K562 (cell line): ENCODE measurements around the gene PDE5A. TPM values are rescaled to one million over a fixed set of nuclear protein-coding genes. Genes with fewer than 3 reads are reported as not detected.

Experiments used
- ATAC-seq: fragments of 200-7000 bp; cut with Tn5 transposase; 3 replicates; pipeline ENCODE4 v1.9.1; 2020; ENCODE audit warnings: moderate library complexity
- BruUV-seq: library from RNA; stranded (reverse); fragments of 400-500 nt; replicated peaks from 2 replicates; lab custom pipeline; 2021; lab: Mats Ljungman, UMichigan
- CTCF ChIA-PET: fragments of 300-600 bp; formaldehyde crosslinking; extraction: SDS; loops from one replicate; lab custom pipeline; 2021; ENCODE audit warnings: low intra/inter-chr PET ratio; lab: Yijun Ruan, JAX
- POLR2A ChIA-PET: fragments of 300-600, 350-650 bp; sonication (Branson Sonifier 250); formaldehyde crosslinking; extraction: SDS; loops from one replicate; lab custom pipeline; 2021; ENCODE audit warnings: antibody characterized with exemption, inconsistent platforms; lab: Yijun Ruan, JAX
- DNase-seq, 4 experiments: peaks; one replicate each; pipeline versions ENCODE4 v3.0.0 to v3.0.0-alpha.2; 2011 to 2018; ENCODE audit warnings: low spot score in 3 of 4, mixed read lengths in 3 of 4; ENCODE audit errors: extremely low read depth in 1 of 4
- FAIRE-seq: peaks from 2 replicates; lab custom pipeline; 2011; peaks lifted over from hg19 to GRCh38; lab: Jason Lieb, UNC
- H2AFZ ChIP-seq: 2 replicates; pipeline ENCODE4 v1.6.0; 2011; ENCODE audit warnings: low read depth, low read length, control low read depth, inconsistent platforms
- H3K27ac ChIP-seq: fragments of 200-600 bp; 3 replicates; pipeline ENCODE4 v1.8.0; 2011; ENCODE audit warnings: low read depth, mild to moderate bottlenecking, control low read depth, inconsistent platforms, low read length, moderate library complexity, mixed read lengths; ENCODE audit errors: extremely low read depth
- H3K27me3 ChIP-seq, 2 experiments: fragments of 300-600 bp in 1 of 2; 2 replicates in 1 of 2; 3 replicates in 1 of 2; pipeline versions ENCODE4 v1.6.0 to v1.8.0; 2011; ENCODE audit warnings: inconsistent platforms in 2 of 2, low read length in 2 of 2, mild to moderate bottlenecking in 1 of 2, mixed read lengths in 1 of 2, moderate library complexity in 1 of 2; ENCODE audit not compliant: control insufficient read depth in 2 of 2, insufficient read depth in 2 of 2
- H3K36me3 ChIP-seq: fragments of 300-600 bp; 3 replicates; pipeline ENCODE4 v1.8.0; 2011; ENCODE audit warnings: mild to moderate bottlenecking, low read length, inconsistent platforms; ENCODE audit not compliant: control insufficient read depth, insufficient read depth
- H3K4me1 ChIP-seq, 2 experiments: fragments of 200-600 bp in 1 of 2; replicated peaks in 1 of 2; 2 replicates in 1 of 2; 3 replicates in 1 of 2; pipeline versions ENCODE4 v1.5.1 to v1.8.0; 2011; ENCODE audit warnings: inconsistent platforms in 2 of 2, low read length in 2 of 2, mild to moderate bottlenecking in 1 of 2, mixed read lengths in 1 of 2, moderate library complexity in 1 of 2; ENCODE audit not compliant: control insufficient read depth in 2 of 2, insufficient read depth in 2 of 2
- H3K4me2 ChIP-seq: 2 replicates; pipeline ENCODE4 v1.6.1; 2011; ENCODE audit warnings: low read length, control low read depth, inconsistent platforms, mixed read lengths; ENCODE audit not compliant: insufficient read depth
- H3K4me3 ChIP-seq: fragments of 200-600 bp; sonication (generic), shearing (Covaris generic); 2 replicates; pipeline ENCODE4 v1.5.1; 2016; ENCODE audit warnings: control low read depth, inconsistent platforms
- H3K79me2 ChIP-seq: fragments of 200-600 bp; 3 replicates; pipeline ENCODE4 v1.8.0; 2011; ENCODE audit warnings: low read length, inconsistent platforms; ENCODE audit not compliant: control insufficient read depth, insufficient read depth
- H3K9ac ChIP-seq, 2 experiments: 2 replicates each; pipeline versions ENCODE4 v1.6.0 to v1.6.1; 2011; ENCODE audit warnings: low read depth in 2 of 2, low read length in 2 of 2, control low read depth in 1 of 2, inconsistent platforms in 1 of 2, mild to moderate bottlenecking in 1 of 2, mixed read lengths in 1 of 2; ENCODE audit not compliant: insufficient read depth in 1 of 2
- H3K9me1 ChIP-seq: one replicate; pipeline ENCODE4 v1.6.0; 2011; ENCODE audit warnings: inconsistent platforms, mild to moderate bottlenecking, low read length, moderate library complexity; ENCODE audit not compliant: control insufficient read depth, insufficient read depth
- H3K9me3 ChIP-seq: replicated peaks from 2 replicates; pipeline ENCODE4 v1.5.1; 2011; ENCODE audit warnings: low read depth, low read length, inconsistent platforms; ENCODE audit not compliant: control insufficient read depth, insufficient read depth
- H4K20me1 ChIP-seq: replicated peaks from 2 replicates; pipeline ENCODE4 v1.6.1; 2011; ENCODE audit warnings: low read length, inconsistent platforms, mixed read lengths; ENCODE audit not compliant: control insufficient read depth, insufficient read depth
- ESRRB ChIP-seq: fragments of 250-450 bp; sonication (Bioruptor Pico); IDR thresholded peaks from 2 replicates; pipeline ENCODE4 v1.5.0; 2020; ENCODE audit warnings: mild to moderate bottlenecking, moderate library complexity, borderline replicate concordance
- FUS ChIP-seq: fragments of 200-400 bp; formaldehyde crosslinking; optimal IDR thresholded peaks from 2 replicates; pipeline ENCODE3; 2017; ENCODE audit warnings: low read depth, low read length
- GATAD2A ChIP-seq: fragments of 450-650 bp; IDR thresholded peaks from 2 replicates; pipeline ENCODE4 v1.6.1; 2017
- KLF1 ChIP-seq: fragments of 450-650 bp; IDR thresholded peaks from 2 replicates; pipeline ENCODE4 v1.6.1; 2016; ENCODE audit warnings: missing genetic modification characterization, missing compliant biosample characterization
- KLF10 ChIP-seq: fragments of 250-450 bp; sonication (Bioruptor Pico); IDR thresholded peaks from 2 replicates; pipeline ENCODE4 v1.6.1; 2021; ENCODE audit warnings: matching md5 sums
- MXD1 ChIP-seq: fragments of 250-450 bp; sonication (Bioruptor Pico); IDR thresholded peaks from 2 replicates; pipeline ENCODE4 v1.8.0; 2021; ENCODE audit warnings: borderline replicate concordance, mild to moderate bottlenecking, moderate library complexity; ENCODE audit not compliant: poor library complexity, severe bottlenecking
- NELFE ChIP-seq: IDR thresholded peaks from 2 replicates; pipeline ENCODE4 v1.6.1; 2011; ENCODE audit warnings: mild to moderate bottlenecking; ENCODE audit not compliant: insufficient read depth, insufficient read length
- POLR2B ChIP-seq: fragments of 450-650 bp; IDR thresholded peaks from 2 replicates; pipeline ENCODE4 v1.6.1; 2018; ENCODE audit warnings: low read depth; ENCODE audit not compliant: partially characterized antibody
- SLC30A9 ChIP-seq: fragments of 250-450 bp; sonication (Bioruptor Pico); IDR thresholded peaks from 2 replicates; pipeline ENCODE4 v1.8.0; 2022; ENCODE audit warnings: mild to moderate bottlenecking, moderate library complexity
- THRAP3 ChIP-seq: fragments of 450-650 bp; IDR thresholded peaks from 2 replicates; pipeline ENCODE4 v1.6.1; 2016; ENCODE audit warnings: mild to moderate bottlenecking, inconsistent platforms, borderline replicate concordance
- U2AF1 ChIP-seq: fragments of 200-400 bp; formaldehyde crosslinking; optimal IDR thresholded peaks from 2 replicates; pipeline ENCODE3; 2017; ENCODE audit warnings: mild to moderate bottlenecking, low read depth, low read length, moderate library complexity
- WGBS: fragments of 100-300 bp; shearing (Covaris generic); methylation state at CpG from one replicate; pipeline ENCODE4 v1.1.6; 2016; ENCODE audit warnings: low coverage, mixed read lengths; ENCODE audit not compliant: insufficient coverage; ENCODE audit errors: missing lambda C conversion rate; 5-methylcytosine and 5-hydroxymethylcytosine counted together
- in situ Hi-C: fragments of 300-500 bp; cut with MboI; formaldehyde crosslinking; loops from 4 replicates; pipeline ENCODE4 v1.15.0; 2018; ENCODE audit warnings: inconsistent platforms, mixed read lengths
- intact Hi-C: fragments of 100-400 bp; cut with micrococcal nuclease; formaldehyde crosslinking; loops from 2 replicates; pipeline ENCODE4 v1.14.2; 2022
- polyA plus RNA-seq, 8 experiments: library from polyadenylated mRNA; depleted of rRNA in 4 of 8; stranded (reverse) in 5 of 8; unstranded in 3 of 8; fragments of >200 nt; fragmentation: Nextera tagmentation in 2 of 8; fragmentation: Illumina TruSeq in 1 of 8; extraction: Ambion mirVana in 2 of 8; extraction: Trizol in 1 of 8; gene quantifications; 2 replicates each; pipeline versions ENCODE4 v1.2.1 to v1.2.3, GENCODE V29; 2011 to 2014; ENCODE audit warnings: inconsistent platforms in 1 of 8, missing spikeins in 1 of 8
- total RNA-seq, 7 experiments: library from RNA; depleted of rRNA in 6 of 7; stranded (reverse); fragments of >200 nt in 6 of 7; fragmentation: Illumina TruSeq in 2 of 7; extraction: Trizol in 2 of 7; gene quantifications; 2 replicates each; pipeline versions ENCODE4 v1.2.1 to v1.2.3, GENCODE V29; 2011 to 2021; ENCODE audit warnings: low replicate concordance in 1 of 7
- TF ChIP-seq, protein P1 (sequence below): sonication (generic); IDR thresholded peaks from 2 replicates; pipeline ENCODE4 v1.6.1; 2016
- TF ChIP-seq, protein P2 (sequence below): fragments of 250-450 bp; sonication (Bioruptor Pico); IDR thresholded peaks from 2 replicates; pipeline ENCODE4 v1.4.0; 2020; ENCODE audit warnings: mild to moderate bottlenecking, moderate library complexity, borderline replicate concordance
- TF ChIP-seq, protein P3 (sequence below), 2 experiments: IDR thresholded peaks; 2 replicates each; pipeline ENCODE4 v1.6.1; 2011; ENCODE audit warnings: borderline replicate concordance in 1 of 2, control low read depth in 1 of 2, low read depth in 1 of 2, low read length in 1 of 2, mild to moderate bottlenecking in 1 of 2, mixed read lengths in 1 of 2, moderate library complexity in 1 of 2; ENCODE audit not compliant: insufficient read depth in 1 of 2, insufficient read length in 1 of 2, poor library complexity in 1 of 2, severe bottlenecking in 1 of 2; ENCODE audit errors: extremely low read depth in 1 of 2

PDE5A gene
- total and polyA plus RNA-seq, 9 of the 15 experiments (the other 6 are each of a cell fraction or from before 2014, with no cell fraction given) = 0.07 to 1.9 (median 0.29) TPM

DNA sequence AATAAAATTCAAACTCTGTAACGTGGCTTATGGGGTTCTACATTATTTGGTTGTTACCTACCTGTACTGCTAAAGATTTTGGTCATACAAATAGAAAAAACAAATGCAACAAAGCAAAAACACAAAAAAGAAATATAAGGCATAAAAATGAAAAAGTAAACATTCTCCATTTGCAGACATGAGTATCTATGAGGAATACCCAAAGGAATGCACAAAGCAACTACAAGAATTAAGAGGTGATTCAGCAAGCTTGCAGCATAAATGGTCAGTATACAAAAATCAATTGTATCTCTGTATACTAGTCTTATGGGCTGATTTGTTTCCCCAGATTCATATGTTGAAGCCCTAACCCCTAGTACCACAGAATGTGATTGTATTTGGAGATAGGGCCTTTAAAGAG lies 3.6 kb upstream of the PDE5A start (continued):
- TF ChIP-seq, protein P1, sequence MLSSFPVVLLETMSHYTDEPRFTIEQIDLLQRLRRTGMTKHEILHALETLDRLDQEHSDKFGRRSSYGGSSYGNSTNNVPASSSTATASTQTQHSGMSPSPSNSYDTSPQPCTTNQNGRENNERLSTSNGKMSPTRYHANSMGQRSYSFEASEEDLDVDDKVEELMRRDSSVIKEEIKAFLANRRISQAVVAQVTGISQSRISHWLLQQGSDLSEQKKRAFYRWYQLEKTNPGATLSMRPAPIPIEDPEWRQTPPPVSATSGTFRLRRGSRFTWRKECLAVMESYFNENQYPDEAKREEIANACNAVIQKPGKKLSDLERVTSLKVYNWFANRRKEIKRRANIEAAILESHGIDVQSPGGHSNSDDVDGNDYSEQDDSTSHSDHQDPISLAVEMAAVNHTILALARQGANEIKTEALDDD = no peak
- TF ChIP-seq KLF10 (CRISPR knock-in tag) = no peak
- no peak for TF ChIP-seq MXD1

DNA sequence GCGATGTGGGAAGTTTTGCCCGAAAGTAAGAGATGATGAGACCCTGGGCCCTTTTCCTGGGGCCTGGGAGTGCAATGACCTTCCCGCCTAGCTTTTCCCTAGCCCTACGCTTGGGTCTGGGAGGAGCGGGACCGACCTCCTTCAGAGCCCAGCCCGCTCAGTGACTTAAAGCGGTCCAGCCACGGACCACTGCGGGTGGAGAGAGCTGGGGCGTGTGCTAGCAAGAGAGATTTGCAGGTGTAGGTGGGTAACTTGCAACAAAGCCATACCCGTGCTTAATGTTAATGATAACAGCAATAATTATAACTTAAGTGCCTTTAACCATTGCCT lies 503 bp upstream of the PDE5A start:
- Histone ChIP-seq H3K27me3 (peaks cover 4 to 12% of the 10 kb centered on the region in 2 experiments; a peak in 3 of 5 replicates), H3K36me3 (no peaks in the 10 kb centered on the region), H3K4me1 (peaks cover 0 to 23% of the 10 kb centered on the region in 2 experiments; a peak in 3 of 5 replicates), H2AFZ (peak overlapping the region; percentile 85), H3K79me2 (no peaks in the 10 kb centered on the region), H4K20me1 (no peaks in the 10 kb centered on the region), H3K9me3 (no peaks in the 10 kb centered on the region), H3K4me2 (peak overlapping the region; percentile 88), H3K27ac (no peak overlapping the region), H3K4me3 (peak overlapping the region; percentile 57), H3K9me1 (no peaks in the 10 kb centered on the region), H3K9ac (peak overlapping the region in 1 of 2 experiments; percentile 79; a peak in 1 of 4 replicates)
- BruUV-seq = no TSS peak
- intact Hi-C loops (loop anchor here (1.0 kb wide), 1 partner anchor 421 kb away; no protein-coding TSS in a partner anchor), in situ Hi-C loops (loop anchor here (10.0 kb wide), 1 partner anchor 426 kb away; no protein-coding TSS in a partner anchor)
- FAIRE-seq (no peak), ATAC-seq (peak; percentile 44), DNase-seq (no peak)
- WGBS = 10% methylated on average over 5 of the region's 12 CpGs
- CTCF ChIA-PET = interaction anchor here (0.6 kb wide), 1 partner anchor 1819 kb away, joined by 4 read pairs; no protein-coding TSS in a partner anchor
- POLR2A ChIA-PET = interaction anchor here (0.7 kb wide), 2 partner anchors 27 to 50 kb away, joined by 3 read pairs; no protein-coding TSS in a partner anchor
- TF ChIP-seq POLR2B (no peak), KLF1 (tag) (no peak), U2AF1 (no peak), ESRRB (CRISPR knock-in tag) (no peak), NELFE (no peak), FUS (no peak), THRAP3 (no peak), SLC30A9 (CRISPR knock-in tag) (no peak), GATAD2A (no peak)
- TF ChIP-seq, protein P2, sequence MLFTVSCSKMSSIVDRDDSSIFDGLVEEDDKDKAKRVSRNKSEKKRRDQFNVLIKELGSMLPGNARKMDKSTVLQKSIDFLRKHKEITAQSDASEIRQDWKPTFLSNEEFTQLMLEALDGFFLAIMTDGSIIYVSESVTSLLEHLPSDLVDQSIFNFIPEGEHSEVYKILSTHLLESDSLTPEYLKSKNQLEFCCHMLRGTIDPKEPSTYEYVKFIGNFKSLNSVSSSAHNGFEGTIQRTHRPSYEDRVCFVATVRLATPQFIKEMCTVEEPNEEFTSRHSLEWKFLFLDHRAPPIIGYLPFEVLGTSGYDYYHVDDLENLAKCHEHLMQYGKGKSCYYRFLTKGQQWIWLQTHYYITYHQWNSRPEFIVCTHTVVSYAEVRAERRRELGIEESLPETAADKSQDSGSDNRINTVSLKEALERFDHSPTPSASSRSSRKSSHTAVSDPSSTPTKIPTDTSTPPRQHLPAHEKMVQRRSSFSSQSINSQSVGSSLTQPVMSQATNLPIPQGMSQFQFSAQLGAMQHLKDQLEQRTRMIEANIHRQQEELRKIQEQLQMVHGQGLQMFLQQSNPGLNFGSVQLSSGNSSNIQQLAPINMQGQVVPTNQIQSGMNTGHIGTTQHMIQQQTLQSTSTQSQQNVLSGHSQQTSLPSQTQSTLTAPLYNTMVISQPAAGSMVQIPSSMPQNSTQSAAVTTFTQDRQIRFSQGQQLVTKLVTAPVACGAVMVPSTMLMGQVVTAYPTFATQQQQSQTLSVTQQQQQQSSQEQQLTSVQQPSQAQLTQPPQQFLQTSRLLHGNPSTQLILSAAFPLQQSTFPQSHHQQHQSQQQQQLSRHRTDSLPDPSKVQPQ (CRISPR knock-in tag) = no peak
- TF ChIP-seq, protein P3, sequence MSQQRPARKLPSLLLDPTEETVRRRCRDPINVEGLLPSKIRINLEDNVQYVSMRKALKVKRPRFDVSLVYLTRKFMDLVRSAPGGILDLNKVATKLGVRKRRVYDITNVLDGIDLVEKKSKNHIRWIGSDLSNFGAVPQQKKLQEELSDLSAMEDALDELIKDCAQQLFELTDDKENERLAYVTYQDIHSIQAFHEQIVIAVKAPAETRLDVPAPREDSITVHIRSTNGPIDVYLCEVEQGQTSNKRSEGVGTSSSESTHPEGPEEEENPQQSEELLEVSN (IDR thresholded peaks at IDR 0.05; ENCODE audit: borderline replicate concordance in 1 of 2, extremely low read depth in 1 of 2, insufficient read depth in 1 of 2, insufficient read length in 1 of 2, low read depth in 1 of 2, low read length in 1 of 2, poor library complexity in 1 of 2, severe bottlenecking in 1 of 2) = no peak
